SK-N-SH treated with all-trans-retinoic acid at 6 μM for 48 hours (cell line): ENCODE data around the gene AKIP1.

ENCODE experiments used
- ESRRG ChIP-seq: fragments of 250-450 bp; sonication (Bioruptor Pico); IDR thresholded peaks from 2 replicates; pipeline ENCODE4 v1.6.1; 2021; ENCODE audit warnings: mild to moderate bottlenecking
- OSR1 ChIP-seq: fragments of 250-450 bp; sonication (Bioruptor Pico); IDR thresholded peaks from 2 replicates; pipeline ENCODE4 v1.8.0; 2022; ENCODE audit warnings: moderate library complexity, mild to moderate bottlenecking, inconsistent platforms
- SNAI2 ChIP-seq: fragments of 250-450 bp; sonication (Bioruptor Pico); IDR thresholded peaks from 2 replicates; pipeline ENCODE4 v1.5.0; 2020; ENCODE audit warnings: mild to moderate bottlenecking, moderate library complexity
- ZFP3 ChIP-seq: fragments of 250-450 bp; sonication (Bioruptor Pico); IDR thresholded peaks from 2 replicates; pipeline ENCODE4 v1.5.0; 2020; ENCODE audit warnings: mild to moderate bottlenecking, moderate library complexity
- ZFP30 ChIP-seq: fragments of 450-650 bp; formaldehyde crosslinking; IDR thresholded peaks from 2 replicates; pipeline ENCODE4 v1.5.0; 2022; ENCODE audit warnings: mild to moderate bottlenecking, moderate library complexity
- ZNF565 ChIP-seq: fragments of 450-650 bp; formaldehyde crosslinking; conservative IDR thresholded peaks from 2 replicates; pipeline ENCODE4 v1.5.0; 2020; ENCODE audit warnings: low read depth, mild to moderate bottlenecking, moderate library complexity
- ZNF70 ChIP-seq: fragments of 450-650 bp; formaldehyde crosslinking; IDR thresholded peaks from 2 replicates; pipeline ENCODE4 v1.5.0; 2020; ENCODE audit warnings: mild to moderate bottlenecking, moderate library complexity
- ZNF8 ChIP-seq: fragments of 450-650 bp; formaldehyde crosslinking; IDR thresholded peaks from 2 replicates; pipeline ENCODE4 v1.5.0; 2020; ENCODE audit warnings: mild to moderate bottlenecking, moderate library complexity
- TF ChIP-seq, protein P1 (sequence below): fragments of 250-450 bp; sonication (Bioruptor Pico); IDR thresholded peaks from 2 replicates; pipeline ENCODE4 v1.8.0; 2020; ENCODE audit warnings: mild to moderate bottlenecking, moderate library complexity, borderline replicate concordance
- TF ChIP-seq, protein P2 (sequence below): fragments of 250-450 bp; sonication (Bioruptor Pico); IDR thresholded peaks from 2 replicates; pipeline ENCODE4 v1.8.0; 2021; ENCODE audit warnings: low read depth, mild to moderate bottlenecking, moderate library complexity, borderline replicate concordance

DNA sequence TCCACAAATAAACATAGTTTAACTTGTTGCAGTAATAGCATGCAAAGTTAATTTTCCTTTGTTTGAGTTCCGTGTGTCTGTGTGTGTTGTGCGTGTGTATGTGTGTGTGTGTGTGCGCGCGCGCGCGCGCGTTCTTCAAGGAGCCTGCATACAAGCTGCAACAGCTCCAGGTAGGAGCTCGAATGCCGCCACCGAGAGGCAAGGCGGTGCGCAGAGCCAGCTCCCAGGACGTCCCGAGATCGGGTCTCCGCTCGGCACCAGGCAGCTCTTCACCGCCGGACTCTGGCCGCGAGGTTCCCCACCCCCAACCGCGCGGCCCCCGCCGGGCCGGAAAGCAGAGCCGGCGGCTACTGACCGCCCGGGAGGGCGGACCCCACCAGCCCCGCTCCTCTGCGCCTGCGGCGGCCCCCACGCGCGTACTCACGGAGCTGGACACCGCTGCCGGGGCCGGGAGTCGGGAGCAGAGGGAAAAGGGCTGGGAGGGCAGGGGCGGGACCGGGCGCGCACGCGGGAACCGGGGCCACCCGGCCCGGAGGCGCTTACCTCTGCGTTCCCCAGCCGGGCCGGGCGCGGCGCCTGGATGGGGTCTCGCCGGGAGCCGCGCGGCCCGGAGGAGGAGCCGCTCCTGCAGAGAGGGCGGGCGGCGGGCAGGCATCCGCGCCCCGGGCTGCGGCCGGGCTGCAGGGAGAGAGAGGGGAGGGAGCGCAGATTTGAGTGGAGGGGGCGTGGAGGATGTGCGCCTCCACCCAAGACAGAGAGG, 40.4 kb upstream of the AKIP1 start:
- TF ChIP-seq ZFP3 (CRISPR knock-in tag): peak; percentile 77
- no peak for TF ChIP-seq OSR1 (CRISPR knock-in tag)
- TF ChIP-seq, protein P1, sequence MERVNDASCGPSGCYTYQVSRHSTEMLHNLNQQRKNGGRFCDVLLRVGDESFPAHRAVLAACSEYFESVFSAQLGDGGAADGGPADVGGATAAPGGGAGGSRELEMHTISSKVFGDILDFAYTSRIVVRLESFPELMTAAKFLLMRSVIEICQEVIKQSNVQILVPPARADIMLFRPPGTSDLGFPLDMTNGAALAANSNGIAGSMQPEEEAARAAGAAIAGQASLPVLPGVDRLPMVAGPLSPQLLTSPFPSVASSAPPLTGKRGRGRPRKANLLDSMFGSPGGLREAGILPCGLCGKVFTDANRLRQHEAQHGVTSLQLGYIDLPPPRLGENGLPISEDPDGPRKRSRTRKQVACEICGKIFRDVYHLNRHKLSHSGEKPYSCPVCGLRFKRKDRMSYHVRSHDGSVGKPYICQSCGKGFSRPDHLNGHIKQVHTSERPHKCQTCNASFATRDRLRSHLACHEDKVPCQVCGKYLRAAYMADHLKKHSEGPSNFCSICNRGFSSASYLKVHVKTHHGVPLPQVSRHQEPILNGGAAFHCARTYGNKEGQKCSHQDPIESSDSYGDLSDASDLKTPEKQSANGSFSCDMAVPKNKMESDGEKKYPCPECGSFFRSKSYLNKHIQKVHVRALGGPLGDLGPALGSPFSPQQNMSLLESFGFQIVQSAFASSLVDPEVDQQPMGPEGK (CRISPR knock-in tag): no peak
- TF ChIP-seq, protein P2, sequence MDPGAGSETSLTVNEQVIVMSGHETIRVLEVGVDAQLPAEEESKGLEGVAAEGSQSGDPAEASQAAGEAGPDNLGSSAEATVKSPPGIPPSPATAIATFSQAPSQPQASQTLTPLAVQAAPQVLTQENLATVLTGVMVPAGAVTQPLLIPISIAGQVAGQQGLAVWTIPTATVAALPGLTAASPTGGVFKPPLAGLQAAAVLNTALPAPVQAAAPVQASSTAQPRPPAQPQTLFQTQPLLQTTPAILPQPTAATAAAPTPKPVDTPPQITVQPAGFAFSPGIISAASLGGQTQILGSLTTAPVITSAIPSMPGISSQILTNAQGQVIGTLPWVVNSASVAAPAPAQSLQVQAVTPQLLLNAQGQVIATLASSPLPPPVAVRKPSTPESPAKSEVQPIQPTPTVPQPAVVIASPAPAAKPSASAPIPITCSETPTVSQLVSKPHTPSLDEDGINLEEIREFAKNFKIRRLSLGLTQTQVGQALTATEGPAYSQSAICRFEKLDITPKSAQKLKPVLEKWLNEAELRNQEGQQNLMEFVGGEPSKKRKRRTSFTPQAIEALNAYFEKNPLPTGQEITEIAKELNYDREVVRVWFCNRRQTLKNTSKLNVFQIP: no peak
- TF ChIP-seq SNAI2: no peak
- no peak for TF ChIP-seq ZNF565 (CRISPR knock-in tag)
- no peak for TF ChIP-seq ZFP30
- TF ChIP-seq ZNF70 (CRISPR knock-in tag): no peak
- TF ChIP-seq ESRRG (CRISPR knock-in tag): no peak
- no peak for TF ChIP-seq ZNF8 (CRISPR knock-in tag)
